Fibroblast of skin of right biceps (primary cell): ENCODE measurements around the gene CD48.
A peak's percentile ranks its signal among the peaks of the same experiment; 100 is the strongest.

Experiments
- DNase-seq: peaks from one replicate; pipeline ENCODE4 v3.0.0-alpha.2; 2013

Gene CD48

GRCh38 chr1:160651433-160652064 lies 60.1 kb downstream of the CD48 start:
- DNase-seq = no peak

DNA sequence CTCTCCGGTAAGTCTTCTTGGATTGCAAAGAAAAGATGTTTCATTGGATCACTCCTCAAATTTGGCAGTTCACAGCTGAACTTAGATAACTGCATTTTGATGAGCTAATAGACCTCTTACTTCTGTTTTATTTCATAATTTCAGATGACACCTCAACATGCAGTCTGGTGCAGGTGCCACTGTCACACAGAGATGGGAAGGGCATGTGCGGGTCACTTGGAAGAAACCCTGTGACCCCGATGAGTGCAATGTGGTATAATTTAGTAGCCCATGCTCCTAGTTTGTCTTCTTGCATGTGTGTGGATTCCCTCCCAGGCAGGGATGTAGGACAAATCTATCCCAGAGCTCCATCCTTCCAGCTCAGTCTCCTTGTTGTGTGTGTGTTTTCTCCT lies 64.3 kb downstream of the CD48 start:
- DNase-seq = no peak

GRCh38 chr1:160646711-160647328 lies 64.8 kb downstream of the CD48 start, which contains the start of gene SLAMF1:
Gene SLAMF1 (minus strand): TSS chr1:160647044. CDS start chr1:160646945, 99 bp downstream.
- DNase-seq = no peak

- no peak for DNase-seq
Observed at GRCh38 chr1:160646180-160646579, 65.4 kb downstream of the CD48 start.

- DNase-seq = no peak
Observed at GRCh38 chr1:160645386-160646130, 66.1 kb downstream of the CD48 start.

- no peak for DNase-seq
Observed at GRCh38 chr1:160644399-160644798, 67.2 kb downstream of the CD48 start.

- DNase-seq = no peak
Observed at GRCh38 chr1:160643138-160643537, 68.5 kb downstream of the CD48 start.

DNA sequence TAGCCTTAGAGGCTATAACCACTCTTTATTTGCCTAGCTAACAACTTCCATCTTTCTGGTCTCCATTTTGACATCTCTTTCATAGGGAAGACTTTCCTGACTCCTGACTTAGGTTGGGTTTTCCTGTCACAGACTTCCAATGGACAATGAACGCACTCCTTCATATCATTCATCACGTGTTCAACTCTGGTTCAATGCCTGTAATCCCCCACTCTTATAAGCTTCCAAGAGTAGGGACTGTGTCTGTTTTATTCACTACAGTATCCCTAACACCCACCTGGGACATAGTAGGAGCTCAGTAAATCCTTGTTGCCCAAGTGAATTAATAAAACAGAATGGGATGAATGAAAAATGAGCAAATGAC lies 69.4 kb downstream of the CD48 start:
- DNase-seq = no peak

DNA sequence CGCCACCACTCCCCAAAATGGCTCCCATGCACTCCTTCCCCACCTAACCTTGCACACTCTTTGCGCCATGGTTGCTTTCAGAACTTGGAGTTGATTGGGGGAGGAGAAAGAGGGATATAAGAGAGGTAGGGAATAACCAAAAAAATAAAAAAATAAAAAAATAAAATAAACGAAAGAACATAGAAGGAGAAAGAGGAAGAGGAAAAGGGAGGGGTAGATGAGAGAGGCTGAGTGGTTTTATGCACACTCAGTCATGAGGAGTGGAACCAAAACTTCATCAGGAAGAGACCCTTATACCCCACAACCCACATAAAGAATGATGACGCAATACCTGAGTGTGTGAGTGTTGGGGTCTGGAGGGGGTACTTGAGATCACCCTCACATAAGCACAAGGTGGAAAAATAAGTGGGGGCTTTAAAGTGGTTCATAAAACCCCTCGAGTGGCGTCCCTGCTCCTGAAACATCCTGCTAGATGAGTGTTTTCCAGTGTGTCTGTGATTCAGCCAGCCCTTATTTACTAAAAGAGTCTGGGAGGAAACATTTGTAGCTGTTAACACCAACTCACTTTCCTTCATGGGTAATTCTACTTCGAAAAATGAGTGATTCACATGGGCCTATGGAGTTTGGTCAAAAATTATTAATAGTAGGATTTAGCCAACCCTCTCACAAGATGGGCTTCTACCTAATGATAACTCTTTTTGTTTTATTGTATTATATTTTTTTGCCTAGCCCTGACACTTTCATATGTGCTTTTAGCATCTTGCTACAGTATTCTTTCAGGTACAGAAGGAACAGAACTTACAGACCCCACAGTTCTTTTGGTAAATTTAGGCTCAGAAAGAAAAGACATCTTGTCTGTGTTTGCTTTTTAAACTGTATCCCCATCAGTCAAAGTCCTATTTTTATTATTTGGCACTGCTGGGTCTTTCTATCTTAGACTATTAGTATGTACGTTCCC lies 70.0 kb downstream of the CD48 start:
- DNase-seq = no peak

DNA sequence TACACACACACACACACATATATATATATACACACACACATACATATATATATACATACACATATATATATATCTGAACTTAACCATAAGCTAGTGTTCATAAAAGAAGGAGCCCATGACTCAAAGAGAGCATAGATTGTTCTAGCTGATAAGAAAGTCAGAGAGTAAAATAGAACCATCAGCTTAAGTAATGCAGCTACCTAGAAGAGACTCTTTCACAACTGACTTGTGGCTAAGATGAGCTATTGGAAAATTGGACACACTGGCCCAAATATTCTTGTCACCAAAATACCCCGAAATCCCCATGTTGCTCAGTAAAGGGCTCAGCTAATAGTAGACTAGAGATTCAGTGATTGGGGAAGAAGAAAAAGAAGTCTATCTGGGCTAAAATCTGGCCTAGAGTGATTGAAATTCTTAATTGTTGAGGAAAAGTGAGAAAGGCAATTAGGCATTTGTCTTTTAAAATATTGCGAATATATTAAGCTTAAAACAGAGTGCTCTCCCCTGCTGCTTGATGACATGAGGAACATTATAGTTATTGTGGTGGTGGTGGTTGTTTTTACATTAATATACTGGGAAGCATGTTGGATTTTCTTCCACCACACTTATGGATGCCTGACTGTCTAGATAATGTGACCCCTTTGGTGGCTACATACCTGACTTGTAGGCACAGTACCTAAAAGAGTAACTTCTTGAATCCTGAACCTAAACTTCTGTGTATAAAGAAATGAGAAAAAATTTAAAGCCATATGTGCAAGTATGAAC lies 71.1 kb downstream of the CD48 start:
- no peak for DNase-seq

- no peak for DNase-seq
Observed at GRCh38 chr1:160639652-160640051, 72.0 kb downstream of the CD48 start.

DNA sequence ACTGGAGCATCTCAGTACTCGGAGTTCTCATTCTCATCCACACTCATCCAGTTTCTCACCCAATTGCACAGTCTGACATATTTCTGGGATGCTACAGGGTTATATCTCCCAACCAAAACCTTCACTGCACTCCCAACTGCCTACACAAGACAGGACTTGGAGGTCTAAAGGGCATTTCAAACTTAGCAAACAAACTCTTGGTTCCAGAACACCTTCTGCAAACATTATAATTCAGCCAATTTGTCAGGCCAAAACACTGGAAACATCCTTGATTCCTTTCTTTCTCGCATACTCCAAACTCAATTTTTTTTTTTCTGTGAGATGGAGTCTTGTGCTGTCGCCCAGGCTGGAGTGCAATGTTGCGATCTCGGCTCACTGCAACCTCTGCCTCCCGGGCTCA lies 72.7 kb downstream of the CD48 start:
- DNase-seq = no peak

DNA sequence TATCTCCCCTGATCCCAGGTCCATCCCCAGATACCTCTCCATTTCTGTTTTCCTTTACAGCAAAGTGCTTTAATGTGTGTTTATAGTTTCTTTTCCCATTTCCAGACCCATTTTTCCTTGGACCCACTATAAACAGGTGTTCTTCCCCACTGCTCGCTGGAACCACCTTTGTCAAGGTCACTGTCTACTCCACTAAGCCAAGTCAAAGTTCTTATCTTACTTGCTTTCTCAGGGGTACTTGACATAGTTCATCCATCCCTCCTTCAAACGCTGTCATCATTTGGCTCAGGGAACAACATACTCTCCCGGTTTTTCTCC lies 73.1 kb downstream of the CD48 start:
- DNase-seq = no peak

DNA sequence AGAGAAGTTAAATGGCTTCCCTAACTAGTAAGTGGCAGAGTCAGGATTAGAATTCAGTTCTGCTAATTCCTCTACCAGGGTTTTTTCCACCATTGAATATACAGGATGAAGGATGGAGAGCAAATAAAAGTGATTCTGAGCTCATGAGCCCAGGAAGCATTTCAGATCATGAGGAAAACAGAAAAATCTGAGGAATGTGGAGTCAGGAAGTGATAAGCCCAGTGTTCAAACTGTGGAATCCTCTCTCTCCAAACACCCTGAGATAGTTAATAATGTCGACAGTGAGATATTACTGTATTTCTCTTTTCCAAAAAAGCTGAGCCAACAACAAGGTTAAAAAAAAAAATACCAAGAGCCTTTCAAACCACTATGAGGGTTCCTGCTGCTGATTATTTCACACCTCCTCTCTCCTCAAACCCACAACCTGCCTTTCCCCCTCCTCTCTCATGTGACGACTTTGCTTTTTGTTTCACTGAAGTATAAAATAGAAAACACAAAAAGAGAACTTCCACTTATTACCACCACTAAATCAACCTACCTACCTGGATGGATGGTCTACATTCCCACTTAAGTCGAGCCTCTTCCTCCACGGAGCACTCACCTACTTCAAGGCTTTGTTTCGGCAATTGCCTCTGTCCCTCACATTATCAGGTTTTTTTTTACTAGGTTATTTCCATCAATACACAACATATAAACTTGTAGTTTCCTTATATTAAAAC lies 73.6 kb downstream of the CD48 start:
- DNase-seq = peak; percentile 3

GRCh38 chr1:160637065-160637464 lies 74.6 kb downstream of the CD48 start:
- no peak for DNase-seq

- DNase-seq = no peak
Observed at GRCh38 chr1:160636547-160636946, 75.1 kb downstream of the CD48 start.

GRCh38 chr1:160636076-160636475 lies 75.5 kb downstream of the CD48 start:
- DNase-seq = no peak

GRCh38 chr1:160634543-160635491 lies 76.8 kb downstream of the CD48 start:
- DNase-seq = no peak

DNA sequence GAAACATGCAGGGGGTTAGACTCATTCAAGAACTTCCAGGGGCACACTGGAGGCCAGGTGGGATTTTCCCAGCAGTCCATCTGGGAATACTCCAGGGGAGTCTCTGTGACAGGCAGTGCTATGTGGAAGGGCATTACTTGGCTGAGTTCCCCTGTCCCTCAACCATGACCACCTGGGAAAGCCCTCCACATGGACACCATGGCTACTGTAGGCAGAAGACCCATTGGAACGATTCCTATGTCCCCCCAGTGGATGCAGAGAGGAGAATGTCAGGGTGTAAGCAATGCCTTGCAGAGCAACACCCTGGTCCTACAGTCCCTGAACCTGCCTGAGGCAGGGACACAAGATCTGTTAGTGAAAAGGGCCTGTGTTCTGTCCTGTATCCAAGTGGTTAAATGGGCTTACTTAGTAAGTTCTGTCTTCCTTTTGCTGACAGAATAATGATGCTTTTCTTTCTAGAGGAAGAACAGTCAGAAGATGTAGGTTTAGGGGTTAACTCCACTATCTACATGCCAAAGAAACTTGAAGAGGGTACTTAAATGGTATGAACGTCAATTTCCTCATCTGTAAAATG lies 78.2 kb downstream of the CD48 start:
- DNase-seq = no peak

DNA sequence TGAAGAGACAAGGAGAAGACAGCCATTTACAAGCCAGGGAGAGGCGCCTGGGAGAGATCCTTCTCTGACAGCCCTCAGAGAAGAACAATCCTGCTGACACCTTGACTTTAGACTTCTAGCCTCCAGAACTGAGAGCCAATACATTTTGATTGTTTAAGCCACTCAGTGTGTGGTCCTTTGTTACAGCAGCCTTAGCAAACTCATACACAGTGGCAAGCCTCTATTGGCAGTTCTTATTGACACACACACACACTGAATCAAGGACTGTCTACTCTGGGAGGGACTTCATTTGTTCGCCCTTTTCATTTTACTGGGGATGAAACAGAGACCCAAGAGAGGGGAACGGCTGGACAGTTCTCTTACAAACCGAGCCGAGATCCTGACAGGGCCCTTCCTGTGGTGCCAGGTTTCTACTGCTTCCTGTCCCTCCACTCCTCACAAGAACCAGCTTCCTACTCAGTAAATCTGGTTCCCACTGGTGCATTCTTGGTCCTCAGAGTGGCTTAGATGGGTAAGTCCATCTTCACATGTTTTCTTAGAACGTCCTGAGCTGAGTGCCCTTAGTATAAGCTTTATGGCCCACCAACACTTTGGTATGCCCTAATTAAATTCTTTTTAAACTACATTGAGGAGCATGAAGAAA lies 79.5 kb downstream of the CD48 start:
- DNase-seq = no peak
